Kidney tubule cell (primary cell): ENCODE measurements around the gene ZBTB42.

Experiments
- DNase-seq: peaks from one replicate; pipeline ENCODE4 v3.0.0-alpha.2; 2018; ENCODE audit warnings: low spot score

Gene ZBTB42

GRCh38 chr14:104843442-104844305 is 42.8 kb downstream of the ZBTB42 start:
- peak; percentile 33 for DNase-seq

DNA sequence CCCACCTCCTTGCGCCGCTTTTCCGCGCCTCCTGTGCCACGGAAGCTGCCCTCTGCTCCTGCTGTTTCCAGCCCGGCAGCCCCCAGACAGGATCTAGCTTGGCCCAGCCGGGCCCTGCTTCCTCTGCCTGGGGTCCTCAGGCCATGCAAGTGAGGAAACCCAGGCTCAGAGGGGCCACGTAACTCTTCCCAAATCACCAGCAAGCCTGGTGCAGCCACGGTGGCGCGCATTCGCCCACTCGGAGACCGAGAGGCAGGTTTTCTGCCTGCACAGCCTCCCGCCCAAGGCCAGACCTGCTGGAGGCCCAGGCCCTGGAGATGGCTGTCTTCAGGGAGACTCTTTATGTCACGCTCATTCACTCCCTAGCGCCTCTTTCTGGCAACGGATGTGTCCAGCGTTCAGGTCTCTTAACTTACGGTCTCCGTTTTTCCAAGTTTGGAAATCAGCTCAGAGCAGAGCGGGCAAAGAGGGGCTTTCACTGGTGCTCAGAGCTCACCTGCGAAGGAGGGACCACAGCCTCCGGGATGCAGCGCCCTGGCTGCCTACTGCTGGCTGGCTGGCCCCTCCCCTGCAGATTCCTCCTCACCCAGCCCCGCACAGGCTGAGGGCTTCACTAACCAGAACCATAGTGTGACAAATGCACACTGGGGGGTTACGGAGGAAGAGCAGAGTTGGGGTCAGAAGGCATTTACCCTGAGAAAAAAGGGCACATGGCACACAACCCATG is 43.6 kb downstream of the ZBTB42 start:
- peak; percentile 16 for DNase-seq

DNA sequence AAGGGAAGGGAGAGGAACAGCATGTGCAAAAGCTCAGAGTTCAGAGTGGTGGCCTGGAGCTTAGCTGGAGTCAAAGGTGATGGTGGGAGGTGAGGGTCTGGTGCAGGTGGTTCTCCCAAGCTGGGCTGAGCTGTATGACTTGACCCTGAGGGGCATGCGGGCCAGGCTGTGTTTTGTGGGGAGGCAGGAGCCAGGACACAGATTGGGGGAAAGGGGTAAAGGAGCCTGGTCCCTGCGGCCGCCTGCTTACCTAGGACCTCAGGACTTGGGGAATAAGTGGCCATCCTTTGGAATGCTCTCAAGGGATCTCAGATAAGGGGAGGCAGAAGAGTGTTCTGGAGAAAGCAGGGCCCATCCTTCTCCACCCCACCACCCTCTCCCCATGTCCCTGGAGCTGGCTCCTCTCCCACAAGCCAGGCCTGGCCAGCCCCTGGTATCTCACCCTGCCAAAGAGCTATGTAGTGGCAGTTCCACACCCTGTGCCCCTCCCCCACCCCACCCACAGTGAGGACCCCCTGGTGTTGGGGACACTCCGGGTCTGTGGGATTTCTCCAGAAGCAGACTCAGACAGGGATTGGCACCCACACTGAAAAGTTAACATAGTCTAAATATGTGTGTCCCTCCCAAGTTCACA is 44.2 kb downstream of the ZBTB42 start:
- DNase-seq = no peak

DNA sequence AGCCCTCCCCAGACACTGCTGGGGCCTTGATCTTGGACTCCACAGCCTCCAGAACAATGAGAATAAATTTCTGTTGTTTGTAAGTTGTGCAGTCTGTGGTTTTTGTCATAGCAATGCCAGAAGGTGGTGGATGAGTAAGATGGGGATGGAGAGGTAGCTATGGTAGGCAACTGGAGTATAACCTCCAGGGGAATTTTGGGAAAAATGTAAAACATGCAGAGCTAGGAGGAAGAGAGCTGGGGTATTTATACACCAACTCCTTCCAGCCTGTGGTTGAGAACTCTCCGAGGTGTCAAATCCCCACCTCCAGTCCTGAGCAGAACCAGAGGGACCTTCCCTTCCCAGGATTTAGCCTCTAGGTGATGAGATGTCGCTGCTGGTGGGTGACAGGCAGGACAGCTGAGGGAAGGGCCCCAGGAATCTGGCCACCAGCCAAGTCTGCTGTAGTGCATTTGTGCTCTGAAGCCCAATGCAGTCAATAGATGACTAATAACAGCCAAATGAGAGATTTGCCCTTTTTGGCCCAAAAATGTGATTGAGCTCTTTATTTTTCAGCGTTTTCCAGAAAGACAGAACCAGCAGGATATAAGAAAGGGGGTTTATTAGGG is 45.0 kb downstream of the ZBTB42 start:
- DNase-seq = peak; percentile 45

DNA sequence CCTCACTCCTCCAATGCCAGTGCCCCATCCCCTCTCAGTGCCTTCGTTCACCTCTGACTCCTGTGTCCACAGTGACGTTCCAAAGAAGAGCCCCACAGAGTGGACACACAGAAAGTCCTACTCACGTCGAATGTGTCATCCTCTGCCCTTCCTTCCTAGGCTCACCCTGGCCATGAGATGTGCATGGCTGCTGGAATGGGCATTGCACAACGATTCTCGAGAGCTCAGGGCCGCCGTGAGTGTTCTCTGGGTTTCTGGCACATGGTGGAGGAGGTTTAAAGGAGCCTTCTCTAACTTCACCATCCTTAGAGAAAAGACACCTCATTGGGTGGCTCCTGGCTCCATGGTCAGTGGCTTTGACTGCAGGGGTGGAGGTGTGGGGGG is 51.4 kb downstream of the ZBTB42 start:
- no peak for DNase-seq
